ENCODE results near the gene PAX6. TPM values are rescaled to one million over a fixed set of nuclear protein-coding genes. Genes with fewer than 3 reads are reported as not detected.

Gene PAX6
- polyA plus RNA-seq, 1 donor (not counting 4 experiments of a cell fraction or from before 2014, with no cell fraction given), result 0.12 TPM

DNA sequence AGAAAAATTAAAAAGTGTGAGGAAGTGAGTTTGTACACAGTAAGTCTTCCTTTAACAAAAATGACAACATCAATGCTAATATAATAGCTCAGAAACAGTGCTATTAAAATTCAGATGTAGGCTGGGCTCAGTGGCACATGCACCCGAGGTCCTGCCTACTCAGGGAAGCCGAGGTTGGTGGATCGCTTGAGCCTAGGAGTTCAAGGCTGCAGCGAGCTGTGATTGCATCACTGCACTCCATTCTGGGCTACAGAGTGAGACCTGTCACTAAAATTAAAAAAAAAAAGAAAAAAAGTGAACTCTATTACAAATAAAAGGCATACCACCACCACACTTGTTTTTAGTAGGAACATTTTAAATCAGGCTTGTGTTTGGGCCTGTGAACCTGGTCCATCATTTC is 39.2 kb upstream of the PAX6 start:
- Histone ChIP-seq H3K4me1 (ENCODE audit: control insufficient read depth, extremely low read depth, insufficient read depth, low read length) (no peaks in the 10 kb centered on the region), H3K9me1 (ENCODE audit: control insufficient read depth, extremely low read depth, insufficient read depth, low read length) (no peaks in the 10 kb centered on the region), H3K4me2 (ENCODE audit: control insufficient read depth, extremely low read depth, insufficient read depth, low read depth, low read length) (no peak overlapping the region), H3K4me3 (ENCODE audit: control insufficient read depth in 2 of 3, extremely low read depth in 1 of 3, insufficient read depth in 2 of 3, low read depth in 1 of 3, low read length in 3 of 3) (no peak overlapping the region), H2AFZ (ENCODE audit: control insufficient read depth, low read length) (no peak overlapping the region), H3K36me3 (ENCODE audit: control insufficient read depth in 2 of 2, extremely low read depth in 1 of 2, insufficient read depth in 2 of 2, low read length in 2 of 2) (no peaks in the 10 kb centered on the region), H3K27ac (ENCODE audit: control insufficient read depth, insufficient read depth, low read length) (no peak overlapping the region), H3K27me3 (ENCODE audit: control insufficient read depth, extremely low read depth, insufficient read depth, low read length) (no peaks in the 10 kb centered on the region), H3K9me3 (ENCODE audit: control insufficient read depth, low read depth, low read length) (no peaks in the 10 kb centered on the region), H4K20me1 (ENCODE audit: control insufficient read depth, extremely low read depth, insufficient read depth, low read length) (no peaks in the 10 kb centered on the region), H3K9ac (ENCODE audit: control insufficient read depth, extremely low read depth, insufficient read depth, low read length) (no peak overlapping the region), H3K79me2 (ENCODE audit: control insufficient read depth, insufficient read depth, low read length) (no peaks in the 10 kb centered on the region)
- FAIRE-seq (no peak), DNase-seq (ENCODE audit: low read depth, low spot score) (no peak)
- dilution Hi-C loops (cut with MboI; ENCODE audit: extremely low pct_ligation_motif_present, low sequenced_read_pairs), result no loop called here
- TF ChIP-seq EZH2 (IDR thresholded peaks at IDR 0.05; ENCODE audit: low read length), result no peak
- TF ChIP-seq, protein P1, sequence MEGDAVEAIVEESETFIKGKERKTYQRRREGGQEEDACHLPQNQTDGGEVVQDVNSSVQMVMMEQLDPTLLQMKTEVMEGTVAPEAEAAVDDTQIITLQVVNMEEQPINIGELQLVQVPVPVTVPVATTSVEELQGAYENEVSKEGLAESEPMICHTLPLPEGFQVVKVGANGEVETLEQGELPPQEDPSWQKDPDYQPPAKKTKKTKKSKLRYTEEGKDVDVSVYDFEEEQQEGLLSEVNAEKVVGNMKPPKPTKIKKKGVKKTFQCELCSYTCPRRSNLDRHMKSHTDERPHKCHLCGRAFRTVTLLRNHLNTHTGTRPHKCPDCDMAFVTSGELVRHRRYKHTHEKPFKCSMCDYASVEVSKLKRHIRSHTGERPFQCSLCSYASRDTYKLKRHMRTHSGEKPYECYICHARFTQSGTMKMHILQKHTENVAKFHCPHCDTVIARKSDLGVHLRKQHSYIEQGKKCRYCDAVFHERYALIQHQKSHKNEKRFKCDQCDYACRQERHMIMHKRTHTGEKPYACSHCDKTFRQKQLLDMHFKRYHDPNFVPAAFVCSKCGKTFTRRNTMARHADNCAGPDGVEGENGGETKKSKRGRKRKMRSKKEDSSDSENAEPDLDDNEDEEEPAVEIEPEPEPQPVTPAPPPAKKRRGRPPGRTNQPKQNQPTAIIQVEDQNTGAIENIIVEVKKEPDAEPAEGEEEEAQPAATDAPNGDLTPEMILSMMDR (optimal IDR thresholded peaks at IDR 0.05 in 1 of 3, IDR thresholded peaks at IDR 0.05 in 1 of 3, conservative IDR thresholded peaks at IDR 0.05 in 1 of 3; ENCODE audit: extremely low read depth in 1 of 3, insufficient read depth in 2 of 3, low read length in 3 of 3), result no peak

- Histone ChIP-seq H3K9me1 (ENCODE audit: control insufficient read depth, extremely low read depth, insufficient read depth, low read length) (no peaks in the 10 kb centered on the region), H3K36me3 (ENCODE audit: control insufficient read depth in 2 of 2, extremely low read depth in 1 of 2, insufficient read depth in 2 of 2, low read length in 2 of 2) (no peaks in the 10 kb centered on the region), H2AFZ (ENCODE audit: control insufficient read depth, low read length) (no peak overlapping the region), H3K9me3 (ENCODE audit: control insufficient read depth, low read depth, low read length) (no peaks in the 10 kb centered on the region), H3K4me2 (ENCODE audit: control insufficient read depth, extremely low read depth, insufficient read depth, low read depth, low read length) (no peak overlapping the region), H3K27me3 (ENCODE audit: control insufficient read depth, extremely low read depth, insufficient read depth, low read length) (peaks cover 2% of the 10 kb centered on the region), H3K27ac (ENCODE audit: control insufficient read depth, insufficient read depth, low read length) (no peak overlapping the region), H3K4me1 (ENCODE audit: control insufficient read depth, extremely low read depth, insufficient read depth, low read length) (no peaks in the 10 kb centered on the region), H3K9ac (ENCODE audit: control insufficient read depth, extremely low read depth, insufficient read depth, low read length) (no peak overlapping the region), H3K79me2 (ENCODE audit: control insufficient read depth, insufficient read depth, low read length) (no peaks in the 10 kb centered on the region), H4K20me1 (ENCODE audit: control insufficient read depth, extremely low read depth, insufficient read depth, low read length) (no peaks in the 10 kb centered on the region), H3K4me3 (ENCODE audit: control insufficient read depth in 2 of 3, extremely low read depth in 1 of 3, insufficient read depth in 2 of 3, low read depth in 1 of 3, low read length in 3 of 3) (no peak overlapping the region)
- DNase-seq (ENCODE audit: low read depth, low spot score) (no peak), FAIRE-seq (no peak)
- dilution Hi-C loops (cut with MboI; ENCODE audit: extremely low pct_ligation_motif_present, low sequenced_read_pairs), result no loop called here
- no peak for TF ChIP-seq EZH2 (IDR thresholded peaks at IDR 0.05; ENCODE audit: low read length)
- TF ChIP-seq, protein P1 (optimal IDR thresholded peaks at IDR 0.05 in 1 of 3, IDR thresholded peaks at IDR 0.05 in 1 of 3, conservative IDR thresholded peaks at IDR 0.05 in 1 of 3; ENCODE audit: extremely low read depth in 1 of 3, insufficient read depth in 2 of 3, low read length in 3 of 3), result no peak
These were observed 36.6 kb upstream of the PAX6 start for GRCh38 chr11:31847761-31848160.

Data from keratinocyte (primary cell).